Mesenteric fat pad (tissue), 1 donor: ENCODE data around the gene C10orf120. TPM values are rescaled to one million over a fixed set of nuclear protein-coding genes. Genes with fewer than 3 reads are reported as not detected.

Source experiments
- DNase-seq: peaks from one replicate; pipeline ENCODE4 v3.0.0-alpha.2; 2020; ENCODE audit warnings: low spot score
- total RNA-seq: library from RNA; stranded (reverse); fragmentation: NEBNext Ultra II Directional; extraction: Animal tissue kit (Norgen Biotek cat#: 25700); gene quantifications from one replicate; pipeline ENCODE4 v1.2.1, GENCODE V29; 2021
- donor health status: DM: yes; HTN: yes; CAD: no.

C10orf120 gene
- total RNA-seq, 1 donor from 2014 or later = not detected

DNA sequence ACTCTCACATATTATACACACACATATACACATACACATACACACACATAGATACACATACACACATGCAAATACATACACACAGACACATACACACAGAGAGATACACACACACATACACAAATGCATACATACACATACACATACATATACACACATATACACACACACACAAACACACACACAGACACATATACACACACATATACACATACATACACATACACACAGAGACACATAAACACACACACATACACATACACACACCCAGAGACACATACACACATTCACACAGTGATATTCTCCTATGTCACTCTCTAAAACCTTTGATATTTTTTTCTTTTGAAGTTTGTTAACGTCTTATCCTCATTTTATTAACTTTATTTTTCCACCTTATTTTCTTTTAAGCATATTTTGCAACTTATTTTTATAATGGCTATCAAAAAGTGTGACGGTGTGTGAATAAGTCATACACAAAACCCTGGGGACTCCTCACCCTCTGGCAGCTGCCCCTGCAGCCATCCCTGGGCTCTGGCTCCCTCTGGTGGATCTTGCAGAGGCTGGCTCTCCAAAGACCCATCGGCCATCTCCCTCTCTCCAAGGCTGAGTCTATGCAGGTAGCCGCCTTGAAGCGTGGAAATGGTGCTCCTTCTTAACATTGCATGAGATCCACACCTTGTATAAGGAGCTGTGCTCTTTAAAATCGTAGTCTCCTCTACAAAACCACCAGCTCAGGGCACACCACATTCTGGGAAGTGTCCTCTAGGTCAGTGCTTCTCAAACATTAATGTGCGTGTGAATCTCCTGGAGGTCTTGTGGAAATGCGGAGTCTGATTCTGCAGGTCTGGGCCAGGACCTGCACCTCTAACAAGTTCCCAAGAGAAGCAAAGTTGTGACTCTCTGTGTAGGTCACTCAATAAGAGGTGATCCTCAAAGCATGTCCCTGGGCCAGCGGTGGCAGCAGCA is 4.1 kb upstream of the C10orf120 start:
- no peak for DNase-seq

DNA sequence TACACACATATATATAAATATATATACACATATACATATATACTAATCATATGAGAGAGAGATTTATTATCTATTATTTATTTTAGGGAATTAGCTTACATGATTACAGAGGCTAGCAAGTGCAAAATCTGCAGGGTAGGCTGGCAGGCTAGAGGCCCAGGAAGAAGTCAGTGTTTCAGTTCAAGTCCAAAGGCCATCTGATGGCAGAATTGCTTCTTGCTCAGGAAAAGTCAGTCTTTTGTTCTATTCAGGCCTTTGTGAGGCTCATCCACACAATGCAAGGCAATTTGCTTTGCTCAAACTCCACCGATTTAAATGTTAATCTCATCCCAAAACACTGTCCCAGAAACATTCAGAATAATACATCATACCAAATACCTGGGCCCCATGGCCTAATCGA is 2.6 kb upstream of the C10orf120 start:
- no peak for DNase-seq

DNA sequence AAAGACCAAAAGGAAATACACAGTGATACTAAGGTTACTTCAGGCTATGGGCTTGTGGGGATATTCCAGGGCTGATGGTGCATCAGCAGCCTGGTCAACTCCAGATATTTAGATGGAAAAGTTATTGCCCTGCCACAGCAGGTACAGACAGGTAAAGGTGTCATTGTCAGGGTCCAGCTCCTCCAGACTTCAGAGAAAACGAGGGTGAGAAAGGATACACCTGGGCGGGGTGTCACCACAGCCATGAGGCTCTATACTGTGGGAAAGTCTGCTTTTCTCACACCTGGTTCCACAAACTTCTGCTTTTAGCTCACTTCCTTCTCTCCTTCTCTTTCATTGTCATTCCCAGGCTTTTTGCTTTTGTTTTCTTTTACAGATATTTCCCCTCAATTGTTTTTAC is 2.0 kb upstream of the C10orf120 start:
- DNase-seq = no peak

DNA sequence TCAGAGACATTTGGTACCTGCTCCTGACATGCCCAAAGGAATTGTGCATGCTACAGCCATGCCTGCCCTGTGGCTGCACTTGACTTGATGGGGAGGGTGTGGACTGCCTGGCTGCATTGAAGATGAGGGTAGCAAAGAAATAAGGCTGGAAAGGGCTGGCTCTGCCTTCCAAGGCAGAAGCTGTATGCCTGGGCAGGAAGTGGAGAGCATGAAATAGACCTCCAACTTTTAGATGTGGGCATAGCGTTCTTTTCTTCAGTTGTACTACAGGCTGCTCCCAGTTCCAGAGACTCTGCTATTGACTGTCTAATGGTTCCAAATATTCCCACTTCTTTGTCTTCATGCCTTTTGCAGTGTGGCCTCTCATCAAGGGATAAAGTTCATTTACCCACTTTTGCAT is 3.0 kb downstream of the C10orf120 start:
- no peak for DNase-seq

DNA sequence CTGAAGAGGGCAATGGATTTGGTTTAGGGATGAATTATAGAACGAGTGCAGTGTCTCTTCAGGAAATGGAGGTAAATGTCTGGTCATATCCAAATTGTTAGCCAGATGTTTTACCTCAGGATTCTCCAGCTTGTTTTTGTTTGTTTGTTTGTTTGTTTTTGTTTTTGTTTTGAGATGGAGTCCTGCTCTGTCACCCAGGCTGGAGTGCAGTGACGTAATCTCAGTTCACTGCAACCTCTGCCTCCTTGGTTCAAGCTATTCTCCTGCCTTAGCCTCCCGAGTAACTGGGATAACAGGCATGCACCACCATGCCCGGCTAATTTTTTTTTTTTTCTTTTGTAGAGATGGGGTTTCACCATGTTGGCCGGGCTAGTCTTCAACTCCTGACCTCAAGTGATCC is 6.9 kb downstream of the C10orf120 start:
- no peak for DNase-seq

DNA sequence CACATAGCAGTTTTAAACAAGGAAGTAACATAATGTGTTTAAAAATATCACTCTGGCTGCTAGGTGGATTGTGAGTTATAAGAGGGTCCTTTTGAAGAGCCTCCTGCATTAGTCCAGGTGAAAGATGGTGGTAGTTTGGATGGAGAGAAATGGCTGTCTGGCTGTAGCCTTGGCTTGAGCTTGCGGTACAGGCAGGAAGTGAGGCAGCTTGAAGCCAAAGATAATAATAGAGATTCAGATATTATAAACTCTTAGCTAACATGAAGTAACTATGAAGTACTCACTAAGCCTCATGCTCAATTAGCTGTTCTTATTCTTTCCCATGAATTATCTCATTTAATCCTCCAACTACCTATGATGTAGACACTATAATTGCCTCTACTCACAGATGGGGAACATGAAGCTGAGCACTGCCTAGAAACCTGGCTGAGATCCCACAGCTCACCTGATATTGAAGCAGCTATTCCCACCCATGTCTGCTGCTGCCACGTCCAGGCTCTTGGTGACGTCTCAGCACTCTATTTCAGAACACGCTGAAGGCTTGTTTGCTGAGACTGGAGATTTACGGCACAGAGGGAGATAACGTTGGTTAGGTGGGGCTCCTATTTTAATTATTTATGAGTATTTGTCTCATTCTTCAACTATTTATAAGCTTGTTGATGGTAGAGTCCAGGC is 10.4 kb downstream of the C10orf120 start:
- no peak for DNase-seq

DNA sequence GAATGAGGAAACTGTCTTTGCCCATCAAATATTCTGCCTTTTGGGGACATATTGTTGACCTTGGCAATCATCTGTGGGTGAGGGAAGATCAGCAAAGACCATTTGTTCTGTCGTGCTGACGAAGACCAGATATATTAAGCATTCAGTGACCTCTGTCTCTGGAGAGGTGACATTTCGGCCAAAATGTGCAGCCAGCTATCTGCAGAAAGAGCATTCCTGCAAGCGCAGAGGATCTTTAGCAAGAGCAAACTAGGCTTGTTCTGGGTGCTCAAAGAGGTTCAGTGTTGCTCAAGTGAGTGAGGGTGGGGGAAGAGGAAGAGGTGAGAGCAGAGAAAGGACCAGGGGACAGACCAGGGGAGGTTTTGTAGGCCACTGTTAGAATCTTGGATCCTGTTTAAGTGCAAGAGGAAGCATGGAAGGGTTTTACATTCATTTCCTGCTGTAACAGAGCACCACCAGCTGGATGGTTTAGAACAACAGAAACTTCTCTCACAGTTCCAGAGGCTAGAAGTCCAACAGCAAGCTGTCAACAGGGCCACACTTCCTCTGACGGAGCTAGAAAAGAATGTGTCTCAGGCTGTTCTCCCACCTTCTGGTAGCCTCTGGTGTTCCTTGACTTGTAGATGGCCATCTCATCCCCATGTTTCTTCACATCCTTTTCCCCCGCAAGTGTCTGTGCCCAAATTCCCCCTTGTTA is 11.2 kb downstream of the C10orf120 start:
- DNase-seq = no peak

DNA sequence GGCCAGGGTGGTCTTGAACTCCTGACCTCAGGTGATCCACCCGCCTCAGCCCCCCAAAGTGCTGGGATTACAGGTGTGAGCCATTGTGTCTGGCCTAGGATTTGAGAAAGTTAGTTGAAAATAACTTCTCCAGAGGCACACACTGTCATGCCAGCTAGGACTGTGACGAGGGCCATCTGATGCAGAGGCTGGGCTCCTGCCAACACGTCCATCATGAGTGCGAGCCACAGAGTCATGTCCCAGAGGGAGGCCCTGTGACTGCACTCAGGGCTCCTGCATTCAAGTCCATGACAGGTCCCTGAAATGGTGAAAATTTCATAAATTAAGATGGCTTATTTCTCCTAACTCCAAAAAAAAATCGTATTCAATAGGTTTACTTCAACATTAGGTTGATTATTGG is 17.1 kb downstream of the C10orf120 start:
- no peak for DNase-seq

DNA sequence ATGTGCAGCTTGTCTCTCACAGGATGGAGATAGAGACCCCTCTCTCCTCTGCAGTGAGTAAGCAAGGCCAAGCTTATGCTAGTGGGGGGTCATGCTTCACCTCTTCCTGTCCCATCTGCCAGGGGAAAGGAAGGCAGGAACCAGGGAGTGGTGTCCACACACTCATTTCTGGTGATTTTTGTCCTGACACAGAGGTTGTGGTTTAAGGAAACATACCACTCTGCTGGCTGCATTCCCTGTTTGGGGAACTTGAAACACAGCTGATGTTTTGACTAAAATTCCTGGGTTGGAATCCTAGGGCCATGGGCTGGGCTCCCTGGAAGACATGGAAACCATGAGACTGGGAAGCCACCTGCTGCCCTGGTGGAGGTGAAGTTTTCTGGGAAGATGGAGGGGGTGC is 21.4 kb downstream of the C10orf120 start:
- DNase-seq = no peak

DNA sequence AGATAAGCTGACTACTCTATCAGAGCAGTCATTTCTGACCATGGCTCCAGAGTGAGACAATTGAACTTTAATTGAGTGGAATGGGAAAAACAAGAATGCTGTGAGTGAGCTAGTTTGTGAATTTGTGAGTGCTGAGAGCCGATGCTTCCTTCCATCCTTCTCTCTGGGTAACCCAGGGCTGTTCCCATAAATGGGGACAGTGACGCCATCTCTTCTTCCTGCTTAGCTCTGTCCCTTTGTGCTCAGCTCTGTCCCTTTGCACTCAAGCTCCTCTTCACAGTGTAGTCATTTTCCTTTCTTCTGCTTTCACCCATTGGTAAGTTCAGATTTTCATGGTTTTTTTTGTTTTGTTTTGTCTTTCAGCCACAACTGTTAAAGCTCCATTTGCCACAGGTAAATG is 24.4 kb downstream of the C10orf120 start:
- no peak for DNase-seq

DNA sequence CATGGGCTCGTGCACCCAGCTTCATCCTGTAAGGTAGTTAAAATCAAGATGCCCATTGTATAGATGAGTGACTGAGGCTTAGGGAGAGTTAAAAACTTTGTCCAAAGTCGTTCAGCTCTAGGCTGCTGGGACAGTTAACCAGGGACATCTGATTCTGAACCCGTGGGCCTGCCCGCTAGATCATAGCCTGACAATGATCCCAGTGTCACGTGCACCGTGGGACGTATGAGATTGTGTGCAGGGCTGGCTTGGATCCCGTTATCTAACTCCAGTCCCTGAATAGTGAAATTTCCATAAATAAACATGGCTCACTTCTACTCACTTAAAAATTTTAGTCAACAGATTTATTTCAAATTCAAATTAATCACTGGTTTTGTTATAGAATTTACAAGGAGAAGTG is 24.9 kb downstream of the C10orf120 start:
- no peak for DNase-seq

DNA sequence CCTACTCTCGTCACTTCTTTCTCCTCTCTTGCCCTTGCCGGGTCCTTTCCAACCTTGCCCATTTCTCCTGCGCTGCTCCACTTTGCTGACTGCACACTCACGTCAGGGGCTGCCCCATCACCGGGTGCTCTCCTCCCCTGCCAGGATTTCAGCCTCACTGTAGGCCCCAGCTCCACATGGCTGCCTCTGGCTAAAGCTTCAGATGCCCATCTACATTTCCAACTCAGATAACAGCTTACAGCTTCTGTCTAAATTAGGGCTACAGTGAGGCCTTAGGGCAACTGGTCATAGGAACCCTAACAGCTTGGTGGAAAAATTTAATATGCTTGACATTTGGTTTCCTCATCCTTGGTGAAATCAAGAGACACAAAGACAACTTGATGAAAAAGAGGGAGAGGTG is 25.9 kb downstream of the C10orf120 start:
- DNase-seq = no peak

DNA sequence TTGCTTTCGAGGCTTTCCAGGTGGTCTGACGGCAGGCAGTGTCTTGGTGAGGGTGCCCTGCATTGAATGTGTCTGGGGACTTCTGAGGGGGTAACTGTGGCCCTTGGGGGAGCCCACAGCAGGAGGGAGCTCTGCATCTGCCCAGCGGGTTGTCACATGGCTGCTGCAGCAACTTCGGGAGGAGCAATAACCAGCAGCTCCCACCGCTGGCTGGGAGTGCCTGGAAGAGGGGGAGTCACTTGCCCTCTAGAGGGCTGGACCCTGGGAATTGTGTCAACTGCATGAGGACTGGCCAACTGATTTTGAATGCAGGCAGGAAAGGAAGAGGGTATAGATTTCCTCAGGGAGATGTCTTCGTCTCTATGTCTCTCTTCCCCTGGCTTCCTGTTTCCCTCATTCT is 26.4 kb downstream of the C10orf120 start:
- DNase-seq = no peak

DNA sequence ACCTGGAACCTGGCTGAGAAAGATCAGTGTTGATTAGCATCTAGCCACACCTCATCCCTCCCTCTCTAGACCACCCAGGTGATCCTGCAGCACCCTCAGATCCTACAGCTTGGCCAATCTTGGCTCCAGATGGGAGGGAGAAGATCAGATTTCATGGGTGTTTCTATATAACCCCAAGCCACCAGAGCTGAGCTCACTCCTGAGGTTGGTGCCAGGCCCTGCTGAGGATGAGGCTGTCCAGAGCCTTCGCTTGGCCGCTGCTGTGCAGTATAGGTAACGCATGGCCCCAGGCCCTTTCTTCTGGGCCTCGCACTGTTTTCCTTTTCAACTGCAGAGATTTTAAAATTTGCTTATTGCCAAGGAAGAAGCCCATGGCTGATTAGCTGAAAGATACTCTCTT is 27.0 kb downstream of the C10orf120 start:
- no peak for DNase-seq

DNA sequence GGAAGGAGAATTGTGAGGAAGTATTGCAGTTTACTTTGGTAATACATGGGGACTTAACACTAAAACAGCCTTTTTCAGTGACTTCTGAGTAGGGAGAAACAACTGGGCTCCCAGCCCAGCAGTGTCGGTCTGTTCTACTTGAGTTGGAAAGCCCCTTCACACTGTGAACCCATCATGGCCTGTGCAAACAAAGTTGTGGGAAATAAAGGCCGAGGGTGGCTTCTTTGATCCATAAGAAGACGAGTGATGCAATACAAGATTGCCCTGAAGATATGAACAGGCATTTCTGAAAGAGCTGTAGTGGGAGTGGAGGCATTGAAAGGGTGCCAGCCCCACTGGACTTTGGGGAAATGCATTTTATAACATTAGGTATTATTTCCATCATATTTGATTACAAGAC is 28.3 kb downstream of the C10orf120 start:
- no peak for DNase-seq

DNA sequence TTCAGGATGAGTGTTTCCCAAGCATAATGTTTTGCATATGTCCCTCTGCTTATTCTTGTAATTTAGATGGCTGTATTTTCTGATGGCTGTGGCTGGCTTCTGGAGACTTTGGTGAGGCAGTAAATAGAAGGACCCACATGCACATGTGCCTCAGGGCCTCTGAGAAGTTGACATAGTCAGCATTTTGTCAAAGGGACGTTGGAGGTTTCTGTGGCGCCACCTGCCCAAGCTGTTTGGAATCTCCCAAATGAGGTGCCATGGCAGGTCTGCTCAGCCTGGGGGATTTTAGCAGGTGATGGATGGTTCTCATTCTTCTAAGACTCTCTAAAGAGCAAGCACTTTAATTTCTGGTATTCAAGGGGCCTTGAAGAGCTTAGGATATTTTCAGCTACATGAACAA is 29.8 kb downstream of the C10orf120 start:
- DNase-seq = no peak

DNA sequence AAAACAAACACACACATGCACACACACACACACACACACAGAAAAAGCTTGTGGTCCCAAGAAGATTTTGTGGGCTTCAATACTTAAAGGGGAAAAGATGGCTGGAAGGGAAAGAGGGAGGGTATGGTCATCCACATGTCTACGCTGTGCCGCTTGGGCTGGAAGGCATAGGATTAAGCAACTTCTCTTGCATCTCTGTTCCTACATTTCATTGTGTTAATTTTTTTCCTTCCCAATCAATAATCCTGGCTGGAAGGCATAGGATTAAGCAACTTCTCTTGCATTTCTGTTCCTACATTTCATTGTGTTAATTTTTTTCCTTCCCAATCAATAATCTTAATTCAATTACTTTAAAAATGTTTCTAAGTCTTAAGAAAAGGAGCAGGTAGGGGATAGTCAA is 30.6 kb downstream of the C10orf120 start:
- DNase-seq = no peak

DNA sequence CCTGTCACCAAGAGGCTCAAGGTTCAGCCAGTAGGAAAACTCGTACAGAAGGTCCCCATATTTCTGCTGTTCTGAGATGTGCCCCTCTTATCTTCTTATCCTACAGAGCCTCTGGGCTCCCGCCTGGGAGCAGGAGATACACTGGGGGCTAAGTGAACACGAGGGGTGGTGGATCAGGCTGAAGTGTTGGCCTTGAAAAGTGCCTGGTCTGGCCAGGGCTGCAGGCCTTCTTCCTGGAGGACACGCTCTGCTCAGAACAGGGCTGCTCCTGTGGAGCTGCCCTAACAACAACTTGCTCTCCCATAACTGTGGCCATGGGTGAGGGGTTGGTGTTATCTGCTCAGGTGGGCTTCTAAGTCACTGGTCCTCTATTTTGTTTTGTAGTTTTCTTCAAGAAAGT is 33.7 kb downstream of the C10orf120 start:
- peak; percentile 55 for DNase-seq

DNA sequence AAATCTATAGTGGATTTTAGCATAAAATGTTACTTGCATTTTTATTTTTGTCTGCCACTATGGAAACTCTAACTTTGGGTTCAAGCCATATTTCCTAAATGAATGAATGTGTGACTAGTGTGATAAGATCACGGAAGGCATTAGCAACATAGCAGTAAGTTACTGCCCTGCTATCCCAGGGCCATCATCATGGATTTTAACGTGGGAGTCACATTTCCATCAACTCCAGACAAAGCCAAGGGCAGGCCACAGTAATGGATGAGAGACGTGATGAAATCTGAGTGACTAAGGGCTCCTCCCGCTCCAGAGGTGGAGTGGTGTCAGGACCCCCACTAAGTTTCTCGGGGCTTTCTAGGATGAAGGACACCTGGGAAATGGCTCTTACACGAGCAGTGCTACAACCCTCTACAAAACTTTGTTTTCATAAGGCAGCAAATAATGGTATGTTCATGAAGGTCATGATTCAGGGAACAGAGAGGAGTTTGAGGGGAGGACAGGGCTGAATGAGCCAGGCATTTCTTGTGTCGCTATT is 34.3 kb downstream of the C10orf120 start:
- peak; percentile 47 for DNase-seq

DNA sequence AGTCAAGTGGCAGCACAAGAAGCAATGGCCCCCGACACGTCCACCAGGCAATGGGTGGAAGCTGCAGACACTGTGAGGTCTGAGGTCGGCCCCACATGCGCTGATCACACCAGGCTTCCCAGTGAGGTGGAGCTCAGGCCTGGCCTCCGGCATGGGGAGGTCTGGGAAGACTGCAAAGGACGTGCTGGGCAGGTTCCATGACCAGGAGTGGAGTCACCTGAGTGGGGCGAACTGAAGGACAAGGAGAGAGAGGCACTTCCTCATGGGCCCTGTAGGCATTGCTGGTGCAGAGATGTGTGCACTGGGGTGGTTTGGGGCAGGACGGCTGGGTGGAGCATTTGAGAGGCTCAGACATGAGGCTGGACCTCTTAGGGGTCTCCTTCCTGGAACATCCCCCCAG is 35.1 kb downstream of the C10orf120 start:
- peak; percentile 67 for DNase-seq

DNA sequence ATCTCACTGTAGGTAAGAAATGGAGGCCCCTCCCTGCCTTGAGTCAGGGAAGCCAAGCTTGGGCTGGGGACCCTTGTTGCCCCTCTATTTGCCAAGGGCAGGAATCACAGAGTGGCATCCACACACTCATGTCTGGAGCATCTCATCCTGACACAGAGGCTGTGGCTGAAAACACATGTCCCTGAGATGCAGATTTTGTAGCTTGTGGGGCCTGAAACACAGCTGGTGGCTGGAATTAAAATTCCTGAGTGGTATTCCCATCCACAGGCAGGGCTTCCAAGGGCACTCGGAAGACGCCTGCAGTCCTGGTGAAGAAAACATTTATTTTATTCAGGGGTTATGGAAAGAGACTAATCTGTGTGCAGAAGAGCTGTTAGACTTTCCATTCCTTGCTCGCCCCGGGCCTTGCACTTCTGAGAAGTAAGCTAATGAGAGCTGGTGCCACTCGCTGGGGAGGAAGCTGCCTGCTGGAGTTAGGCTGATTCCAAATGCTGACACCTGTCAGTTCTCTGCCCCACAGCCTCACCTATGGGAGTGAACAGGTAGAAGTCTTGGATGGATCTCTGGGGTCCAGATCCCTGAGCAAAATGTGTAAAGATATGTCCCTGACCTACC is 36.0 kb downstream of the C10orf120 start:
- peak; percentile 67 for DNase-seq
